SKM-1 treated with dmso at 0.1 percent for 144 hours (cell line): ENCODE results near the gene HACD2.
A peak's percentile ranks its signal among the peaks of the same experiment; 100 is the strongest.

Experiments used
- DNase-seq: peaks from one replicate; lab custom pipeline; 2025; ENCODE audit not compliant: unreplicated experiment; lab: John Stamatoyannopoulos, UW

The HACD2 gene

DNA sequence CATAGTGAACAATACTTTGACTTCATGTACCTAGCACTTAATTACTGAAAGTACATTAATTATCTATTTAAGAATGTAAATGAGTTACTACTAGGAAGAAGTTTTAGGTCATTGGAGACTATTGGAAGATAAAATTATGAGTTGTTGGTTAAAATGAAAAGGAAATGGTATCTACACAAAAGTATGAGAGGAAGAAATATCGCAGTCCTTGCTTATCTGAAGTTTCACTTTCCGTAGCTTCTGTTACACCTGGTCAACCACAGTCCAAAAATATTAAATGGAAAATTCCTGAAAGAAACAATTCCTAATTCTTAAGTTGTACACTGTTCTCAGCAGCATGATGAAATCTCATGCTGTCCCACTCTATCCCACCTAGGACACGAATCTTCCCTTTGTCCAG lies 57.8 kb downstream of the HACD2 start:
- no peak for DNase-seq

DNA sequence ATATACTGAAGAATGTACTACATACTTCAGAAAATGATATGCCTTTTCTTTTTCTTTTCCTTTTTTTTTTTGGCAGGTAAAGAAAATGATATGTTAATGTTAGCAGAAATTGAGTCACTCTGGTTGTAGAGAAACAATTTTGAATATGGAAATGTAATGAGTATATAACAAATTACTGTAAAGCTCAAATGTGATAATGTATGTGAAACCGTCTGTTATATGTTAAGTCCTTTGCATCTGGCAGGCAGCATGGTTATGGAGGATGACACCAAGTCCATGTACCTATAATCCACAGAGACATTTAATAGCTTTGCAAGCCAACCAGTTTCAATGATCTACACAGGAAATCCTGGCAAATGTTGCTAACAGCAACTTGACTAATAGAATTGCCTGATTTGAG lies 58.4 kb downstream of the HACD2 start:
- DNase-seq = no peak

DNA sequence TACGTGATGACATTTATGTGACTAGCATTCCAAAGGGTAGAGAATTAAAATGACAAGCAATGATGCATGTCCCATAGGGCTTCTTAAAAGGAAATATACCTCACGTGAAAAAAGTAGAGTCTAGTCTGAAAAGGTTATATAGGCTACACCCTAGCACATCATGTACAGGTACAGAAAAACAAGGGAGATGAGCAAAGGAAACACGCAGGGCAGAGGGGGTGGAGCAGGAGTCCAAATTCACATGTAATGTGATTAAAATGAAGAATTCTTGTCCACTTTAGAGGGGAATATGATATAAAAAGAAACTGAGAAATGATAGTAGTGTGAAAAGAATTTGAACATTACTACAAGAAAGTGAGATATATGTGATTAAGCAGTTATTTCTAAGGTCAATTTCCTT lies 59.4 kb downstream of the HACD2 start:
- no peak for DNase-seq

DNA sequence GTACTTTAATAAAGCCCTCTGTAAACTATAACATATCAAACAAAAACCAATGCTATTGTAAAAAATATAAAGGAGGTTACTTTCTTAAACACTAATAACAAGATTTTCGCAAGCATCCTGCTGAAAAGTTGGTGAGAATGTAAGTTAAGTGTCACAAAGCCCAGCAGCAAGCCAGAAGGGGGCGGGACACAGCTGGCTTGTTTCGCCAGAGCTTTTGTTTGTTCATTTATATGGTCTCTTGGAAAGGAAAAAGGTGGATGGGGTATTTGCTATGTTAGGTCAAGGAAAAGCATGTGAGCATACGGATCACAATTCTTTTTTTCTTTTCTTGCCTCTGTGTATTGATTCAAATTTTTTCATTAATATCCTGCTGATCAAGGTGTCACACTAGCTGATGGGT lies 59.9 kb downstream of the HACD2 start:
- no peak for DNase-seq

DNA sequence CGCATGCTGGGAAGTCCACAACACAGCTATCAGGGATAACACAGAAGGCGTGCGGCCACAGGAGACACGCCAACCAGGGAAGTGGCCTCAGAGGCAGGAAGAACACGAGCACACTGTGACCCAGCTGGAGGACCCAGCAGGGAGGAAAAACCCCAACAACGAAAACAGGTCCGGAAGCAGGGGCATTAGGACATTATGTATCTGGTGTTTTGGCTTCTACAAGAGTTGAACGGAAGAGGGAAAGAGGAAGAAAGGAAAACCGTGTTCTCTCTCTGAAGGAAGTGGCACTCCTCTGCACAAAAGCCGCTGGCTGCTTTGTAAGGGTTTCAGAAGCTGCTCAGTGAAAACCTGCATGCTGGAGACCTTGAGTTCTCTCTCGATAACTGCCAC lies 61.8 kb downstream of the HACD2 start:
- DNase-seq = peak; percentile 52

DNA sequence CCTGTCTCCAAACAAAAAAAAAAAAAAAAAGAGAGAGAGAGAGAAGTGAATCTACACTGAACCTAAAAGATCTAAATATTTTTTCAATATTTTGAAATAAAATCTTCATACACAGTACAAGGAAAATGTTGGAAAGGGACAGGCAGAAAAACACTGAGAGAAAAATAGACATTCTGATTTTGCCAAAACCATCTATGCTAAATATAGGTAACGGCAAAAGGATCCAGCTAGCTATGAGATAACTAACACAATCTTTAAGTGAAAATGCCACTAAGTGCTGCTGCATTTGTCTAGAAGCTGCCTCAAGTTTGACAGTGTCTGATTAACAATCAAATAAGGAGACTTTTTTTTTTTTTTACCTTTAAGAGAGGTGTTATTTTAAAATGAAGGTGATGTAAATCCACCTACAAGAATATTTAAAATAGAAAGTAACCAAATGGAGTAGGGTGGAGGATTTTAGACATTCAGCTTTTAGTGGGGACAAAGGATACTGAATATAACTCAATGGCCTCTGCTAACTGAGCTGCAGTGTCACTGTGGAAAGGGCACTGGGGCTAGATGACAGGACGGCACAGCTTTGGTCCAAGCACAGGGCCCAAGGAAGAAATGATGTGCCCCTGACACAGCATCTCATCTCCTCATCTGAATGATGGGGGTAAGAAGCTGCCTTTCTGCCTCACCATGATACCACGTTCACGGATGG lies 62.4 kb downstream of the HACD2 start:
- no peak for DNase-seq

DNA sequence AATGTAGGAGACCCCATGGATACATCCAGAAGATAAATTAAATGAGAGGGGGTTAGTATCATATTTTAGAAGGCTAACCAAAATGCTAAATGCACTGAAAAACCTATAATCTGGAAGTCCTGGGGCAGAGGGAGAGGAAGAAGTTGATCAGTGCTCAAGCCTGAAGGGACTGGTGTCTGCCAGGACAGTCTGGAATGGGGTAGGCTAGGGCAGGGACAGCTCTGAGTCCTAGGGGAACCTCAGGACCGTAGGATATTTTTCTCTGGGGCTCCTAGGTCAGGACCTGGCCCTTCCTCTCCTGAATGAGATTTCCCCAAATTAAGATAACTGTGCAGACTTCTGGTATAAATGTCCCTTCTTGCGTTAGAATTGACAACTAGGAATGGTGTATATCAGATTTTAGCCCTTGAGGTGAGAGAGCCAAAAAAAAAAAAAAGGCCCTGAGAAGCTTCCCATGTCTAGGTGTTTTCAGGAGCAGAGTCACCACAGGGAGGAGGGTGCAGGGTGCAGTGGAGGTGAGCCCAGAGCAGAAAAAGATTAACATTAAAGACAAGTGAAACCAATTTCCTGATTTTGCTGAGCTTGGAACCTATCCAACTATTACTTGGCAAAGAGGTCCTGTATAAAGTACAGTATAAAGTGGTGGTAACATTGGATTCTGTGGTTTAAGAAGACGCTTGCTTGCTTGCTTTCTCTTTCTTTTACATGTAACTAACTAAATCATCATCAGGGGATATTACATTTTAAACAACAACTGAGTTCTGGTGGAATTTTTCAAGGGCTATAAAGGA lies 63.5 kb downstream of the HACD2 start:
- DNase-seq = no peak

DNA sequence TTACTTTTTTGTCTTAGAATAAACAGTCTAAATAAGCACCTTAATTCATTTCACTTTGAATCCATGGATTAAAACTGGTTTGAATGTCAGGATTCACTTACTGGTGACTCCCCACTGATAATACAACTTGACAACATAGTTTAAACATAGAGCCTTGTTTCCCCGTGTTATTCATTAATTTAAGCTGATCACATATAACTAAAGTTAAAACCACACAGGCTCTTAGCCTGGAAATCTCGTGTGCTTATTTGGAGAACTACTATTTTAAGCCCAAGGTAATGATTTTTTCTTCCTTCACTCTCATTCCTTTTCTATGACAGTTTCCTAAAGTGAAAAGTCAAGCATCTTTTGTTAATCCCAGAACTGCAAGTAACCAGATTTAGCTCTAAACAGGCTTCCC lies 64.2 kb downstream of the HACD2 start:
- DNase-seq = no peak

DNA sequence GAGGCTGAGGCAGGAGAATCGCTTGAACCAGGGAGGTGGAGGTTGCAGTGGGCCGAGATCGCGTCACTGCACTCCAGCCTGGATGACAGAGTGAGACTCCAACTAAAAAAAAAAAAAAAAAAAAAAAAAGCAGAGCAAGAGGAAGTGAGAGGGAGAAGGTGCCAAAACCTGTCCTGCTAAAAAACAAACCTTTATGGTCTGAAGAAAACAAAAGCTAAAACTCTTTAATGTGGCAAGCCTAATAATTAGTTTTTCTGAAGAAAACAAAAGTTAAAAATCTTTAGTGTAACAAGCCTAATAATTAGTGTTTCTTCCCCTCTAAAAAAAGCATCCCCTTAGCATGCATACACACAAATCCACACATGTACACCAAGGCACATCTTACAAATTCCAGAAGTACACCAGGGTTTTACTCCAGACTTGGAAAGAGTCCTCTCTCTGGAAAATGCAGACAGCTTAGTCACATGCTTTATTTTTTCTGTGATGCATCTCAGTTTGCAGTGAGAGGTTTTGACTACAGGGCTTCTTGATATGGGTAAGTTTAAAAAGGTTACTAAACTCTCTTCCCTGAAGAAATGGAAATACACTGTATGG lies 65.9 kb downstream of the HACD2 start:
- DNase-seq = no peak

DNA sequence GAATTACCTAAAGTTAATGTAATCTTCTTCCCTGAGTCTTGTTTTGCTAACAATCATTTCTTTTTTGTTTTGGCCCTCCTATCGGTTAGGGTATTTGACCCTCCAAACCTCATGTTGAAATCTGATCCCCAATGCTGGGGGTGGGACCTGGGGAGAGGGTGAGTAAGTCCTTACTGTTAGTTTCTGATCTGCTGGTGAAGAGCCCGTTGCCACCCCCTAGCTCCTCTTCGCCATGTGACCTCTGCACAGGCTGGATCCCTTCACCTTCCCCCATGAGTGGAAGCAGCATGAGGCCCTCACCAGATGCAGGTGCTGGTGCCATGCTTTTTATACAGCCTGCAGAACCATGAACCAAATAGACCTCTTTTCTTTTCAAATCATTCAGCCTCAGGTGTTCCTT lies 73.1 kb downstream of the HACD2 start:
- no peak for DNase-seq

DNA sequence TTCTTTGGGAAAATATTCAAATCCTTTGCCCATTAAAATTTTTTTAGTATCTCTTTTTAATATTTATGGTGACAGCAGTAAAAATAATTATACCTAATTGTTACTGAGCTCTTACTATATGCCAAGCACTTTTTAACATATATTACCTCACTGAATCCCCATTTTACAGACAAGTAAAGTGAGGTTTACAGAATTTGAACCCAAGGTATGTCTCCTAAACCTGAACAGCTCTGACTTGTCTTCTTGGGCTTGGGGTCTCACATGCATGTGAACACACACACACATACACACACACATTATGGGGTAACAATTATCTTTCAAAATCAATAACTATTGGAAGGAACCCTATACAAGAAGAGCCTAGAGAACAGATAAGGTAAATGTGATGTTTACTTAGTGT lies 73.8 kb downstream of the HACD2 start:
- no peak for DNase-seq

DNA sequence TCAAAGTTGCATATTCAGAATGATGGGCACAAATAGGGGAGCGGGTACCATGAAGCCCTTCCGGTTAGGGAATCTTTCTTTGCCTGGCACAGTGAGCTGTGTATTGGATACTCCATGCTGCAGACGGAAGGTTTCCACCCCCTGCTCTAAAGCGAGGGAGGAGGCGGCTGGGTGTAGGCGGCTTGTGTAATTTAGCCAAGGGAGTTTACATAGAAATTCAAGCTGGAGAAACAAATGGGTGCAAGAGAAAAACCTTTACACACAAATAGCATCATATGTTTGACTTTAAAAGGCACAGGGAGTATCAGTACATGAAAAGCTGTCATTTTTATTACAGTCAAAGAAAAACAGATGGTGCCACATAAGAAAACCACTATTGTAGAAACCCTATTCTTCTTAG lies 76.7 kb downstream of the HACD2 start:
- no peak for DNase-seq

DNA sequence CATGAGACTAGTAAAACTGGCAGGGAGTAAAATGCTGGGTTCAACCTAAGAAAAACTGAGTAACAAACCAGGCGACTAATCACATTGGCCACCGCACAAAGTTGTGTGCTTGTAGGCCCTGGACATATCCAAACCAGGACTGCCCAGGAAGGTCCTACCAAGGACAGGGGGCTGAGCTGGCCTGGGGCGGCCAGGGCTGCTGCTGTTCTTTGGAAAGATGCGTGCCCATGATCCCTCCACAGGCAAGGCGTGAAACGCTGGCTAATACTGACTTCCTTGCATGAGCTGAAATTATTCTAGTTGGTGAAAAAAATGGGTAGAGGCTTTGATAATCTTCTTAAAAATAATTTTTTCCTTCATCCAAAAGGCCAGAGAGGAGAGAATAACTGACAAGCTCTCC lies 79.0 kb downstream of the HACD2 start:
- no peak for DNase-seq

DNA sequence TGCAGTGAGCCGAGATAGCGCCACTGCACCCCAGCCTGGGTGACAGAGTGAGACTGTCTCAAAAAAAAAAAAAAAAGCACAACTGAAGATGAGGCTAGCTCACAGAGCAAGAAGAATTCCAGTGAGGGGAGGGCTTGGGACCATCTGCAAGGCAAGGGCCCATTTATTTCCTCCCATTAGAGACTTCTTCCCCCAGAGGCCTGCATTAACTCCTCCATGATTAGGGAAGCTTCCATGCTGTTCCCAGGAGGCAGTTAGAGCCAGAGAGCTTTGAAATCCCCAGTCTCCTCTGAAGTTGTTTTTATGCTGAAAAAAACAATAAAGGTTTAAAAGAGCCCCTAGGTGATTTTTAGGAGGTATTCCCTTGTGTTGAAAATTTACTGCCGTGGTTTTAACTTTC lies 81.7 kb downstream of the HACD2 start:
- DNase-seq = no peak

DNA sequence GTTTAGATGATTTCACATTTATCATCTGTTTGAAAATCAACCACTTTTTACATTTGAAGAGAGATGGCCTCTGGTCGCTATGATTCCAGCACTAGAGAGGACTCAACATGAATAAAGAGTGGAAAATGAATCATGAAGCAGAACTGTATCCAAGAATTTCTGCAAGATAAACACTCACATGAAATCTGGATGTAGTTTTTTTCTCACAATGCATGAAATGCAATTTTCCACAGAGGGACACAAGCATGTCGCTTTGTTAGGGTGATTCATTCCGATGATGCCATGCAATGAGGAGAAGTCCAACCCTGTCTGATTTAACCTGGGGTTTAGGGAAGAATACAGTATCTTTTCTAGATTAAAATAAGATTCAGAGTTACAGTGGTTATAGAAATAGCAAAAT lies 85.5 kb downstream of the HACD2 start:
- DNase-seq = no peak

DNA sequence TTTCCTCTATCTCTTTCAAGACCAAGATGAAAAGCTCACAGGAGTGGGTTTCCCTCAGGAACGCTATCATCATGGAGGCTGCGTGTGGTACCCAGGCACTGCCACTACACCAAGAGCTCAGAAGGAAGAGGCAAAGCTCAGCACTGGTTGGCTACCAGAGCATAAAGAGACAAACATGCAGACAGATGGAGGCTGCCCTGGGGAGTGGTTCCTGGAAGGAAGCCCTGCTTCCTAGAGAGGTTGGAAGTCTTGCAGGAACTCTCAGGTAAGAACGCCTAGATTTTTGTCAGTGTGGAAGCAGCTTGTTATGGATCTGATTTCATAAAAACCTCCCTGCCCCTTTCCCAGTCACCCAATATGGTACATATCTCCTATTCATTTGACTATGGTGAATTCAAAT lies 86.1 kb downstream of the HACD2 start:
- DNase-seq = no peak

DNA sequence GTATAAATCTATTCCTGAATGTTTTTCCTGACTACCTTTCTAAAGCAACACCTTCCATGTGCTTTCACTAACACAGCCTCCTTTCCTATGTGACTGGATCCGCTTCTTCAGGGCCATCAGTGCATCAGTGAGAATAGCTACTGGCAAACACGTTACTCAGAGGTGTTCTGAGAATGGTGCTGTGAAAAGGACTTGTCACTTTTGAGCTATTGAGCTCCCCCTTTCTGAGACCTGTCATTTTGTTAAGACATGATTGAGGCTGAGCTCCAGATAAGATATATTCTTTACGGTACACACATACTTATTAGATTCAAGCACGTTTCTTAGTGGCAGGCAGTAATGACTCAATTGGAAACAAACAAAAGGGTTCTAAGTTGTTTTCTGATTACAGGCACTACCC lies 90.9 kb downstream of the HACD2 start:
- no peak for DNase-seq

DNA sequence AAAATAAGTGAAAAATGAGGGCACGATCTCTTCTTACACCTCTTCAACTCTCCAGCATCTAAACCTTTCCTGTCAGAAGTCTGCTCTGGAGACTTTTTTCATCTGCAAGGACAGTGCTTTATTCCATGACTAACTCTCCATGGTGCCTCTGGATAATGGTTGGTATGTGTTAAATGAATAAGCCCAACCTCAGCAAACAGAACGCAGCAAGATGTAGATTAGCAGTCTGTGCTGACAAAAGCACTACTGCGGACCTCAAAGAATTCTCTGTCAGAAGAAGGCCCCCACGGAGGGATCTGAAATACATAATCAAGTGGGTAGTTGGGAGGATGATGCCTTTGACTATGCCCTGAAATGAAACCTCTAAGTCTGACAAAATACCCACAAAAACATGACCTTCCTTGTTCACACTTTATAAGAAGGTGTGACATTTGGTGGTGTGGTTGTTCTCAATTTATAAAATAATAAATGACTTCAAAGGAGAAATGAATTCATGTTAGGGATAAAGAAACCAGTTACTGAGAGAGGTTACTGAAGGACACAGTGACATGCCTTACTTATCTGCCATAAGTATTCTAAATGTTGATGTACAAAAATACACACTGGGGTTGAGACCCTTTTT lies 92.8 kb downstream of the HACD2 start:
- DNase-seq = no peak

DNA sequence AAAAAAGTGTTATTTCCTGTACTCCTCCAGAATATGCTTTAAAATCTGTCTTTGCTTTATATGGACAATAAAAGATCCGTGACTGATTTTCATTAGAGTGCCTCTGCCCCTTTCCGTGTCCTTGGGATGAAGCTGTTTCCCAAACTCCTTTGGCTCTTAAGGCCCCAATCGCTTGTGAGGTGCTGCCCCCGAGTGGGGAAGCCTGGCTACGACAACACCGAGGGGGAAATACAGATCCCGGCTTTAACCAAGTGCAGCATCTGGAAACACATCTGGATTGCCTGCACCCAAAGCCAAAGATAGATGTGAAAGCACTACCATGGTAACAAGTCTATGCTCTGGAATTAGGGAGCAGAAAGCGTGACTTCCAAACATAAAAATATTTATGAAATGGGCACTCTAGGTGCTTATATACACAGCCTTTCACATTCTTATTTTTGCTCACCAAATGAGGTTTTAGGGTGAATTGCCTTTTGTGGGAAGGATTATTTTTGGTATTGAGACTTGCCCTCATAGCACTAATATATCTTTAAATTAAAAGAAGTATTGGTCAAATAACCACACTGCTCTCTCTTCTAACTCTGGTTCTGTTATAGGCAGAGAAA lies 95.4 kb downstream of the HACD2 start:
- peak; percentile 41 for DNase-seq

DNA sequence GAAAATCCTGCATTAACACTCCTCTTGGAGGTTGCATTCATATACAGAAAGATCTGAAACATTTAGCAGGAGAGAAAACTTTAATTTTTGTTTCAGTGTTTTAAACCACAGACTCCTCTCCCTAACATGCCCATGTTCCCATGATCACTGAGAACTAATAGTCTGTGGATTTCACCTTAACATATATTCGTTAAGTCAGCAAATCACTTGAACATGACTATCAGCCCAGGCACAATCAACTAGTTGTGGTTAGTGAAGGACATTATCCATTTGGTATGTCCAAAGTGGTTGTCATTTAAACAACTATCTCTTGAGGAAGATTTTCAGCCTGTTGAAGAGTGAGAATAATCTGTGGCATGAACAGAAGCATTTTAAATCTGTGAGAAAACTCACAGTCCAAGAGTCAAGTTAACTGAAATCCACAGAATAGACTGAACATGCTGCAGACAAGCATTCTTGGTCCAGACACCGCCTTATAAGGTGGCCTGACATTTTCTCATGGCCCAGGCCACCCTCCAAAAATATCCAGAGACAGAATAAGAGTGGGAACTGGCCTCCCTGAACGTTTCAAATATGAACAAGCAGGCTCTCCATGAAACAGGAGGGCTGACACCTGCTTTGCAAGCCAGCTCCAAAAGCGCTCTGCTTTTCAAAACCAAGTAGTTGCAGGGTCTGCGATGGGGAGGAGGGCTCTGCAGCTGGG lies 96.1 kb downstream of the HACD2 start:
- no peak for DNase-seq

DNA sequence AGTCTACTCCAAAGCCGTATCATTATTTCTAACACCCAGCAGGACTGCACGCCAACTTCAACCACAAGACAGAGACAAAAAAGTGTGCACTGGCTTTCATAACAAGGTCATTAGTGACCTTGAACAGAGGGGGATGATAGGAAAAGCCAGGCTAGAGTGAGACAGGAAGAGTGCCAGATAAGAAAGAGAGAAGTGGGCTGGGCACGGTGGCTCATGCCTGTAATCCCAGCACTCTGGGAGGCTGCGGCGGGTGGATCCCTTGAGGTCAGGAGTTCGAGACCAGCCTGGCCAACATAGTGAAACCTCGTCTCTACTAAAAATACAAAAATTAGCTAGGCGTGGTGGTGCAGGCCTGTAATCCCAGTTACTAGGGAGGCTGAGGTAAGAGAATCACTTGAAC lies 97.8 kb downstream of the HACD2 start:
- DNase-seq = peak; percentile 26
